Measurements from ENCODE around the gene IRF7. TPM values are rescaled to one million over a fixed set of nuclear protein-coding genes. Genes with fewer than 3 reads are reported as not detected.

IRF7 gene
- total and polyA plus RNA-seq, 4 donors = 15.7 to 62.4 (median 37.0) TPM

DNA sequence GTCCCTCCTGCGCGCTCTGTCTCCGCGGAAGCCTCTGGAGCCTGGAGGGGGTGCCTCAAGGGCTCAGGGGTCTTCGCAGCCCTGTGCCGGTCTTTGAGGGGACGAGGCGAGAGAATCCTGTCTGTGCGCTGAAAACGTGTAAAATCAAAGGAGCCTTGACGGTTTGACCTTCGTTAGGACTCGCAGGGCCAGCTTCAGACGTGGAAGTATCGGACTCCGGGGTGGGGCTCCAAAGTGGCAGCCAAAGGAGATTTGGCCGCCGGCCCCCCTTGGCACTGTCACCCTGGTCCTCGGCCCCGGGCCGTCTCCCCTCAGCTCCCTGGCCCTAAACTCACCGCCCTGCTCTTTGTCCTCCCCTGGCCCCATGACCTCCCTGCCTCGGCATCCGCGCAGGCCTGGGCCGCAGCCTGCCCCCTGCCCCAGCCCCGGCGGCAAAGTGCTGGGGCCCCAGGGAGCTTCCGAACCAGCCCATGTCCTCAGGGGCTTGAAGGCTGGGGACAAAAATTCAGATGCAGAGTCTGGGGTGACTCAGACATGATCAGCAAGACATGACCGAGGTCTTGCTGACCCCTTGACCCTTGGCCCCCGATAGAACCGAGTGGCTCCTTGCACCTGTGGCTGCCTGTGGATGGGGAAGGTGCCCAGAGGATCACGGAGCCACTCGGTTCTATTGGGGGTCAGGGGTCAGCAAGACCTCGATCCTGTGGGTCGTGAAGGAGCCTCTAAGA is 46.4 kb downstream of the IRF7 start:
- peak overlapping the region; percentile 74 to 76 for H3K27ac ChIP-seq (ENCODE audit: low read depth in 1 of 2, low read length in 2 of 2)
- TF ChIP-seq JUND (IDR thresholded peaks at IDR 0.05) = peak in 1 of 2 donors; percentile 30
- TF ChIP-seq SP1 (IDR thresholded peaks at IDR 0.05) = peak; percentile 26
- TF ChIP-seq FOXA2 (IDR thresholded peaks at IDR 0.05) = no peak
- no peak for TF ChIP-seq GABPA (IDR thresholded peaks at IDR 0.05 in 1 of 2, conservative IDR thresholded peaks at IDR 0.05 in 1 of 2)
- TF ChIP-seq, protein P1, sequence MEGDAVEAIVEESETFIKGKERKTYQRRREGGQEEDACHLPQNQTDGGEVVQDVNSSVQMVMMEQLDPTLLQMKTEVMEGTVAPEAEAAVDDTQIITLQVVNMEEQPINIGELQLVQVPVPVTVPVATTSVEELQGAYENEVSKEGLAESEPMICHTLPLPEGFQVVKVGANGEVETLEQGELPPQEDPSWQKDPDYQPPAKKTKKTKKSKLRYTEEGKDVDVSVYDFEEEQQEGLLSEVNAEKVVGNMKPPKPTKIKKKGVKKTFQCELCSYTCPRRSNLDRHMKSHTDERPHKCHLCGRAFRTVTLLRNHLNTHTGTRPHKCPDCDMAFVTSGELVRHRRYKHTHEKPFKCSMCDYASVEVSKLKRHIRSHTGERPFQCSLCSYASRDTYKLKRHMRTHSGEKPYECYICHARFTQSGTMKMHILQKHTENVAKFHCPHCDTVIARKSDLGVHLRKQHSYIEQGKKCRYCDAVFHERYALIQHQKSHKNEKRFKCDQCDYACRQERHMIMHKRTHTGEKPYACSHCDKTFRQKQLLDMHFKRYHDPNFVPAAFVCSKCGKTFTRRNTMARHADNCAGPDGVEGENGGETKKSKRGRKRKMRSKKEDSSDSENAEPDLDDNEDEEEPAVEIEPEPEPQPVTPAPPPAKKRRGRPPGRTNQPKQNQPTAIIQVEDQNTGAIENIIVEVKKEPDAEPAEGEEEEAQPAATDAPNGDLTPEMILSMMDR (IDR thresholded peaks at IDR 0.05; ENCODE audit: low read depth, low read length, missing input control) = no peak
- peak; percentile 20 for TF ChIP-seq YY1 (IDR thresholded peaks at IDR 0.05)
- no peak for TF ChIP-seq RAD21 (IDR thresholded peaks at IDR 0.05)
- no peak for TF ChIP-seq TAF1 (conservative IDR thresholded peaks at IDR 0.05)
- TF ChIP-seq, protein P2, sequence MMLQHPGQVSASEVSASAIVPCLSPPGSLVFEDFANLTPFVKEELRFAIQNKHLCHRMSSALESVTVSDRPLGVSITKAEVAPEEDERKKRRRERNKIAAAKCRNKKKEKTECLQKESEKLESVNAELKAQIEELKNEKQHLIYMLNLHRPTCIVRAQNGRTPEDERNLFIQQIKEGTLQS (IDR thresholded peaks at IDR 0.05) = no peak
- TF ChIP-seq, protein P3, sequence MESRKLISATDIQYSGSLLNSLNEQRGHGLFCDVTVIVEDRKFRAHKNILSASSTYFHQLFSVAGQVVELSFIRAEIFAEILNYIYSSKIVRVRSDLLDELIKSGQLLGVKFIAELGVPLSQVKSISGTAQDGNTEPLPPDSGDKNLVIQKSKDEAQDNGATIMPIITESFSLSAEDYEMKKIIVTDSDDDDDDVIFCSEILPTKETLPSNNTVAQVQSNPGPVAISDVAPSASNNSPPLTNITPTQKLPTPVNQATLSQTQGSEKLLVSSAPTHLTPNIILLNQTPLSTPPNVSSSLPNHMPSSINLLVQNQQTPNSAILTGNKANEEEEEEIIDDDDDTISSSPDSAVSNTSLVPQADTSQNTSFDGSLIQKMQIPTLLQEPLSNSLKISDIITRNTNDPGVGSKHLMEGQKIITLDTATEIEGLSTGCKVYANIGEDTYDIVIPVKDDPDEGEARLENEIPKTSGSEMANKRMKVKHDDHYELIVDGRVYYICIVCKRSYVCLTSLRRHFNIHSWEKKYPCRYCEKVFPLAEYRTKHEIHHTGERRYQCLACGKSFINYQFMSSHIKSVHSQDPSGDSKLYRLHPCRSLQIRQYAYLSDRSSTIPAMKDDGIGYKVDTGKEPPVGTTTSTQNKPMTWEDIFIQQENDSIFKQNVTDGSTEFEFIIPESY (IDR thresholded peaks at IDR 0.05) = no peak
- peak; percentile 67 to 90 for TF ChIP-seq RXRA (IDR thresholded peaks at IDR 0.05)
- TF ChIP-seq, protein P4, sequence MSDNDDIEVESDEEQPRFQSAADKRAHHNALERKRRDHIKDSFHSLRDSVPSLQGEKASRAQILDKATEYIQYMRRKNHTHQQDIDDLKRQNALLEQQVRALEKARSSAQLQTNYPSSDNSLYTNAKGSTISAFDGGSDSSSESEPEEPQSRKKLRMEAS (IDR thresholded peaks at IDR 0.05) = no peak
- TF ChIP-seq FOXA1 (IDR thresholded peaks at IDR 0.05) = no peak
- no peak for TF ChIP-seq HNF4G (IDR thresholded peaks at IDR 0.05)
- TF ChIP-seq, protein P5, sequence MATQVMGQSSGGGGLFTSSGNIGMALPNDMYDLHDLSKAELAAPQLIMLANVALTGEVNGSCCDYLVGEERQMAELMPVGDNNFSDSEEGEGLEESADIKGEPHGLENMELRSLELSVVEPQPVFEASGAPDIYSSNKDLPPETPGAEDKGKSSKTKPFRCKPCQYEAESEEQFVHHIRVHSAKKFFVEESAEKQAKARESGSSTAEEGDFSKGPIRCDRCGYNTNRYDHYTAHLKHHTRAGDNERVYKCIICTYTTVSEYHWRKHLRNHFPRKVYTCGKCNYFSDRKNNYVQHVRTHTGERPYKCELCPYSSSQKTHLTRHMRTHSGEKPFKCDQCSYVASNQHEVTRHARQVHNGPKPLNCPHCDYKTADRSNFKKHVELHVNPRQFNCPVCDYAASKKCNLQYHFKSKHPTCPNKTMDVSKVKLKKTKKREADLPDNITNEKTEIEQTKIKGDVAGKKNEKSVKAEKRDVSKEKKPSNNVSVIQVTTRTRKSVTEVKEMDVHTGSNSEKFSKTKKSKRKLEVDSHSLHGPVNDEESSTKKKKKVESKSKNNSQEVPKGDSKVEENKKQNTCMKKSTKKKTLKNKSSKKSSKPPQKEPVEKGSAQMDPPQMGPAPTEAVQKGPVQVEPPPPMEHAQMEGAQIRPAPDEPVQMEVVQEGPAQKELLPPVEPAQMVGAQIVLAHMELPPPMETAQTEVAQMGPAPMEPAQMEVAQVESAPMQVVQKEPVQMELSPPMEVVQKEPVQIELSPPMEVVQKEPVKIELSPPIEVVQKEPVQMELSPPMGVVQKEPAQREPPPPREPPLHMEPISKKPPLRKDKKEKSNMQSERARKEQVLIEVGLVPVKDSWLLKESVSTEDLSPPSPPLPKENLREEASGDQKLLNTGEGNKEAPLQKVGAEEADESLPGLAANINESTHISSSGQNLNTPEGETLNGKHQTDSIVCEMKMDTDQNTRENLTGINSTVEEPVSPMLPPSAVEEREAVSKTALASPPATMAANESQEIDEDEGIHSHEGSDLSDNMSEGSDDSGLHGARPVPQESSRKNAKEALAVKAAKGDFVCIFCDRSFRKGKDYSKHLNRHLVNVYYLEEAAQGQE (IDR thresholded peaks at IDR 0.05) = no peak
- TF ChIP-seq NR2F2 (IDR thresholded peaks at IDR 0.05) = peak; percentile 10
- peak; percentile 49 to 89 for TF ChIP-seq HNF4A (conservative IDR thresholded peaks at IDR 0.05)
- TF ChIP-seq EGR1 (IDR thresholded peaks at IDR 0.05; ENCODE audit: low read depth in 2 of 2) = no peak
- H3K9me3 ChIP-seq (ENCODE audit: control insufficient read depth in 4 of 4, low read length in 3 of 4) = no peaks in the 10 kb centered on the region
- WGBS = 23% methylated on average over 36 of the region's 36 CpGs
- no peaks in the 10 kb centered on the region for H3K27me3 ChIP-seq (ENCODE audit: control insufficient read depth in 4 of 4, insufficient read depth in 4 of 4, low read length in 3 of 4)
- DNase-seq (ENCODE audit: low spot score) = no peak
- H3K36me3 ChIP-seq (ENCODE audit: control insufficient read depth in 4 of 4, insufficient read depth in 3 of 4, low read depth in 1 of 4, low read length in 3 of 4) = no peaks in the 10 kb centered on the region
- H3K4me3 ChIP-seq (ENCODE audit: low read depth in 1 of 3, low read length in 3 of 3) = peak overlapping the region in 2 of 3 donors; percentile 23 to 90
- H3K4me1 ChIP-seq (ENCODE audit: control insufficient read depth in 4 of 4, insufficient read depth in 4 of 4, low read length in 3 of 4) = peaks cover 2 to 27% (median 17%) of the 10 kb centered on the region in 4 donors
- H3K9ac ChIP-seq (ENCODE audit: low read depth in 1 of 2, low read length in 2 of 2) = peak overlapping the region in 1 of 2 donors; percentile 54

Measured in liver (tissue), 9 donors.